Transverse colon (tissue), 4 donors: Measurements from ENCODE around the gene C1QTNF12. TPM values are rescaled to one million over a fixed set of nuclear protein-coding genes. Genes with fewer than 3 reads are reported as not detected.

Experiments used
- DNase-seq: peaks from one replicate; pipeline ENCODE4 v3.0.0-alpha.2; 2019
- H3K27ac ChIP-seq, 4 donors: fragments of 200-600 bp; sonication (generic); 2 replicates each; pipeline ENCODE4 v1.5.1; 2016 to 2018; ENCODE audit warnings: inconsistent platforms in 4 of 4
- H3K27me3 ChIP-seq: fragments of 200-600 bp; sonication (generic); 2 replicates; pipeline ENCODE4 v1.5.1; 2017; ENCODE audit warnings: inconsistent platforms
- H3K36me3 ChIP-seq, 4 donors: fragments of 200-600 bp; sonication (generic); 2 replicates each; pipeline ENCODE4 v1.5.1; 2017 to 2019; ENCODE audit warnings: inconsistent platforms in 4 of 4
- H3K4me1 ChIP-seq, 4 donors: fragments of 200-600 bp; sonication (generic); 2 replicates each; pipeline ENCODE4 v1.5.1; 2017 to 2020; ENCODE audit warnings: inconsistent platforms in 4 of 4
- H3K4me3 ChIP-seq, 4 donors: fragments of 200-600 bp; sonication (generic); 1 replicate in 1 of 4; 2 replicates in 3 of 4; pipeline versions ENCODE4 v1.5.1 to v1.6.1; 2017 to 2019; ENCODE audit warnings: inconsistent platforms in 4 of 4
- H3K9me3 ChIP-seq, 2 donors: fragments of 200-600 bp; sonication (generic); 2 replicates each; pipeline ENCODE4 v1.5.1; 2017 to 2019; ENCODE audit warnings: inconsistent platforms in 2 of 2
- EP300 ChIP-seq: sonication (generic); formaldehyde crosslinking; IDR thresholded peaks from one replicate; pipeline ENCODE4 v1.6.1; 2017; ENCODE audit warnings: antibody characterized with exemption, low read depth
- POLR2A ChIP-seq: fragments of 450-650 bp; IDR thresholded peaks from one replicate; pipeline ENCODE4 v1.6.1; 2016; ENCODE audit warnings: antibody characterized with exemption, mild to moderate bottlenecking, moderate library complexity
- POLR2AphosphoS5 ChIP-seq, 3 donors: sonication (generic); formaldehyde crosslinking; IDR thresholded peaks; one replicate each; pipeline ENCODE4 v1.6.1; 2016; ENCODE audit warnings: antibody characterized with exemption in 3 of 3
- WGBS, 2 donors: methylation state at CpG; one replicate each; pipeline ENCODE4 v1.1.5; 2018; ENCODE audit warnings: low coverage in 1 of 2; 5-methylcytosine and 5-hydroxymethylcytosine counted together
- in situ Hi-C, 4 donors: fragments of 200-750 bp; cut with MboI; loops; one replicate each; pipeline versions ENCODE4 v1.15.0 to v1.15.1; 2017; ENCODE audit warnings: low sequenced_read_pairs in 3 of 4, low pct_ligation_motif_present in 1 of 4, low pct_unique_long_range_greater_than_20kb in 1 of 4
- intact Hi-C: fragments of 100-400 bp; cut with DNase I; formaldehyde crosslinking; loops from one replicate; pipeline ENCODE4 v1.15.1; 2023; ENCODE audit warnings: low total_unique reads
- total RNA-seq, 4 donors: library from RNA; depleted of rRNA; stranded (reverse); fragments of >200 nt; gene quantifications; one replicate each; pipeline ENCODE4 v1.1.0, GENCODE V29; 2016
- TF ChIP-seq, protein P1 (sequence below), 5 experiments: fragments of 200-600 bp in 3 of 5; fragments of 450-650 bp in 2 of 5; sonication (generic) in 3 of 5; IDR thresholded peaks; 1 replicate in 2 of 5; 2 replicates in 3 of 5; pipeline ENCODE4 v1.5.1; 2016 to 2017; ENCODE audit warnings: antibody characterized with exemption in 5 of 5, inconsistent platforms in 3 of 5, mild to moderate bottlenecking in 2 of 5, moderate library complexity in 1 of 5

C1QTNF12 gene
- total RNA-seq, 4 donors from 2014 or later, result 11.9 to 52.8 (median 15.7) TPM; not detected in 1

GRCh38 chr1:1247341-1247913 is 905 bp upstream of the C1QTNF12 start:
- intact Hi-C loops, result no loop called here
- 65% methylated on average over 18 of the region's 25 CpGs; no CpG with 5 or more reads in 1 of the 2 donors for WGBS, 2 donors
- peaks cover 32% of the 10 kb centered on the region for H3K27me3 ChIP-seq
- DNase-seq, result no peak
- no peak overlapping the region for H3K27ac ChIP-seq
- TF ChIP-seq POLR2A (no peak), POLR2AphosphoS5 (IDR thresholded peaks at IDR 0.05) (no peak), EP300 (no peak)
- TF ChIP-seq, protein P1, sequence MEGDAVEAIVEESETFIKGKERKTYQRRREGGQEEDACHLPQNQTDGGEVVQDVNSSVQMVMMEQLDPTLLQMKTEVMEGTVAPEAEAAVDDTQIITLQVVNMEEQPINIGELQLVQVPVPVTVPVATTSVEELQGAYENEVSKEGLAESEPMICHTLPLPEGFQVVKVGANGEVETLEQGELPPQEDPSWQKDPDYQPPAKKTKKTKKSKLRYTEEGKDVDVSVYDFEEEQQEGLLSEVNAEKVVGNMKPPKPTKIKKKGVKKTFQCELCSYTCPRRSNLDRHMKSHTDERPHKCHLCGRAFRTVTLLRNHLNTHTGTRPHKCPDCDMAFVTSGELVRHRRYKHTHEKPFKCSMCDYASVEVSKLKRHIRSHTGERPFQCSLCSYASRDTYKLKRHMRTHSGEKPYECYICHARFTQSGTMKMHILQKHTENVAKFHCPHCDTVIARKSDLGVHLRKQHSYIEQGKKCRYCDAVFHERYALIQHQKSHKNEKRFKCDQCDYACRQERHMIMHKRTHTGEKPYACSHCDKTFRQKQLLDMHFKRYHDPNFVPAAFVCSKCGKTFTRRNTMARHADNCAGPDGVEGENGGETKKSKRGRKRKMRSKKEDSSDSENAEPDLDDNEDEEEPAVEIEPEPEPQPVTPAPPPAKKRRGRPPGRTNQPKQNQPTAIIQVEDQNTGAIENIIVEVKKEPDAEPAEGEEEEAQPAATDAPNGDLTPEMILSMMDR (IDR thresholded peaks at IDR 0.05), result no peak
- H3K36me3 ChIP-seq, result no peaks in the 10 kb centered on the region
- no peaks in the 10 kb centered on the region for H3K9me3 ChIP-seq
- in situ Hi-C loops, result no loop called here
- H3K4me1 ChIP-seq, result peaks cover 6 to 23% (median 11%) of the 10 kb centered on the region in 4 donors
- H3K4me3 ChIP-seq, result no peak overlapping the region

GRCh38 chr1:1245817-1246576 is 525 bp downstream of the C1QTNF12 start:
- no peak overlapping the region for H3K27ac ChIP-seq
- intact Hi-C loops, result no loop called here
- TF ChIP-seq, protein P1 (IDR thresholded peaks at IDR 0.05), result no peak
- TF ChIP-seq POLR2AphosphoS5 (IDR thresholded peaks at IDR 0.05) (no peak), POLR2A (no peak), EP300 (no peak)
- H3K9me3 ChIP-seq, result no peaks in the 10 kb centered on the region
- no peak overlapping the region for H3K4me3 ChIP-seq
- no peak for DNase-seq
- peaks cover 6 to 23% (median 11%) of the 10 kb centered on the region in 4 donors for H3K4me1 ChIP-seq
- 43% methylated on average over 22 of the region's 45 CpGs; no CpG with 5 or more reads in 1 of the 2 donors for WGBS, 2 donors
- in situ Hi-C loops, result no loop called here
- H3K27me3 ChIP-seq, result peaks cover 37% of the 10 kb centered on the region
- no peaks in the 10 kb centered on the region for H3K36me3 ChIP-seq

DNA sequence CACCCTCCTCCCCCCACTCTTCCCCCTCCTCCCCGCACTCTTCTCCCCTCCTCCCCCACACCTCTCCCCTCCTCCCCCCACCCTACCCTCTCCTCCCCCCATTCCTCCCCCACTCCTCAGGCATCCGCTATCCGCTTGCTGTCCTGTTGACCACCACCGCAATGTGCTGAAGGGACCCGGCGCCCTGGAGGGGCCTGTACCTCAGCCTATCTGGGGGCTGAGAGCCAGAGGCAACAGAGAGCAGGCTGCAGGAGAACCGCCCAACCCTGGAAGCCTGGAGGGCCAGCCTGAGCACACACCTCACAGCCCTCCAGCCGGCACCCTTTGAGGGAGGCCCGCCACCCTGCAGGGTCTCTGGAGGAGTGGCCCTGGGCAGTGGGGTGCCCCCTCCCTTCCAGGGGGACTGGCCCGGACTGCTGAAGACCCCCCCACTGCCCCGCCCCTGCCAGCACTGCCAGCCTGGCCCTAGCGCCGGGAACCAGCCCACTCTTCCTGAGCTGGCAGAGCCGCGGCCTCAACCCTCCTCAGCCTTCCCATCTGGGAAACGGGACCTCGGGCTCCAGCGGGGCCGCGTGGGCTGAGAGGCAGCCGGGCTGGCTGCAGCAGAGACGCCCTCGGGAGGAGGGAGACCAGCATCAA is 1.2 kb downstream of the C1QTNF12 start:
- TF ChIP-seq POLR2A (no peak), POLR2AphosphoS5 (IDR thresholded peaks at IDR 0.05) (no peak), EP300 (no peak)
- TF ChIP-seq, protein P1 (IDR thresholded peaks at IDR 0.05), result no peak
- in situ Hi-C loops, result no loop called here
- no peak for DNase-seq
- Histone ChIP-seq H3K4me3 (no peak overlapping the region), H3K4me1 (peaks cover 6 to 19% (median 11%) of the 10 kb centered on the region in 4 donors), H3K9me3 (no peaks in the 10 kb centered on the region), H3K36me3 (no peaks in the 10 kb centered on the region), H3K27me3 (peaks cover 41% of the 10 kb centered on the region), H3K27ac (no peak overlapping the region)
- intact Hi-C loops, result no loop called here
- 66% methylated on average over 13 of the region's 23 CpGs; no CpG with 5 or more reads in 1 of the 2 donors for WGBS, 2 donors

GRCh38 chr1:1244192-1244811 is 2.2 kb downstream of the C1QTNF12 start:
- WGBS, 2 donors, result 36% methylated on average over 28 of the region's 30 CpGs; no CpG with 5 or more reads in 1 of the 2 donors
- Histone ChIP-seq H3K4me3 (peak overlapping the region in 3 of 4 donors; percentile 25 to 45 (median 40)), H3K27me3 (peaks cover 51% of the 10 kb centered on the region), H3K9me3 (no peaks in the 10 kb centered on the region), H3K4me1 (peaks cover 6 to 19% (median 11%) of the 10 kb centered on the region in 4 donors), H3K36me3 (no peaks in the 10 kb centered on the region), H3K27ac (peak overlapping the region in 2 of 4 donors; percentile 49 to 63)
- TF ChIP-seq POLR2AphosphoS5 (IDR thresholded peaks at IDR 0.05) (peak in 1 of 3 donors; percentile 51), POLR2A (peak; percentile 29), EP300 (no peak)
- TF ChIP-seq, protein P1 (IDR thresholded peaks at IDR 0.05), result peak in 1 of 5 experiments; percentile 31
- intact Hi-C loops (no loop called here), in situ Hi-C loops (no loop called here)
- DNase-seq, result peak; percentile 75
